AG04449 (cell line): Measurements from ENCODE around the gene RNF220.

ENCODE experiments used
- CTCF ChIA-PET: fragments of 350-600 bp; formaldehyde crosslinking; extraction: SDS; loops from one replicate; lab custom pipeline; 2021; ENCODE audit warnings: antibody characterized with exemption; lab: Yijun Ruan, JAX
- POLR2A ChIA-PET: fragments of 400-600, 350-600 bp; formaldehyde crosslinking; extraction: SDS; loops from one replicate; lab custom pipeline; 2020; ENCODE audit warnings: antibody characterized with exemption, inconsistent platforms; lab: Yijun Ruan, JAX
- DNase-seq: peaks from one replicate; pipeline ENCODE4 v3.0.0-alpha.2; 2010; ENCODE audit warnings: low read depth, low spot score
- H3K4me3 ChIP-seq: 2 replicates; pipeline ENCODE4 v1.5.1; 2011; ENCODE audit warnings: low read depth, mild to moderate bottlenecking, control low read depth, low read length
- CTCF ChIP-seq: IDR thresholded peaks from one replicate; pipeline ENCODE4 v1.5.1; 2011; ENCODE audit warnings: mild to moderate bottlenecking, moderate library complexity, low read length, control low read depth, inconsistent platforms; ENCODE audit not compliant: insufficient read depth; ENCODE audit errors: missing control alignments

Gene RNF220

GRCh38 chr1:44422161-44422560, 17.1 kb downstream of the RNF220 start:
- no peak for TF ChIP-seq CTCF
- no peak overlapping the region for H3K4me3 ChIP-seq
- POLR2A ChIA-PET, result no interaction called here
- DNase-seq, result no peak
- CTCF ChIA-PET, result interaction anchor here (1.1 kb wide), 1 partner anchor 44 kb away, joined by 3 read pairs; no protein-coding TSS in a partner anchor

- no peak for DNase-seq
- H3K4me3 ChIP-seq, result no peak overlapping the region
- POLR2A ChIA-PET, result no interaction called here
- CTCF ChIA-PET, result no interaction called here
- no peak for TF ChIP-seq CTCF
Observed at GRCh38 chr1:44423591-44424537, 18.8 kb downstream of the RNF220 start.

- no peak for TF ChIP-seq CTCF
- H3K4me3 ChIP-seq, result no peak overlapping the region
- CTCF ChIA-PET, result no interaction called here
- DNase-seq, result no peak
- POLR2A ChIA-PET, result no interaction called here
Observed at GRCh38 chr1:44424747-44425146, 19.7 kb downstream of the RNF220 start.

GRCh38 chr1:44425341-44426082, 20.5 kb downstream of the RNF220 start:
- no peak for TF ChIP-seq CTCF
- CTCF ChIA-PET, result no interaction called here
- no peak for DNase-seq
- POLR2A ChIA-PET, result no interaction called here
- H3K4me3 ChIP-seq, result no peak overlapping the region

GRCh38 chr1:44431861-44432260, 26.8 kb downstream of the RNF220 start:
- no peak overlapping the region for H3K4me3 ChIP-seq
- DNase-seq, result no peak
- TF ChIP-seq CTCF, result no peak
- ChIA-PET POLR2A (no interaction called here), CTCF (no interaction called here)

GRCh38 chr1:44433209-44433608, 28.2 kb downstream of the RNF220 start:
- CTCF ChIA-PET, result no interaction called here

More at GRCh38 chr1:44433209-44433608, 28.2 kb downstream of the RNF220 start:
- no peak for TF ChIP-seq CTCF
- POLR2A ChIA-PET, result interaction anchor here (0.6 kb wide), 1 partner anchor 1907 kb away, joined by 3 read pairs; the partner anchor contains the start of gene NSUN4
- H3K4me3 ChIP-seq, result no peak overlapping the region
- no peak for DNase-seq
